GM23338 (cell line): ENCODE results near the gene ALS2.

Source experiments
- EZH2 ChIP-seq: fragments of 200-600 bp; sonication (generic); IDR thresholded peaks from one replicate; pipeline ENCODE4 v1.8.0; 2017; ENCODE audit warnings: antibody characterized with exemption, mild to moderate bottlenecking, low read depth; ENCODE audit not compliant: unreplicated experiment
- JUNB ChIP-seq: IDR thresholded peaks from one replicate; pipeline ENCODE4 v1.6.1; 2016; ENCODE audit warnings: antibody characterized with exemption; ENCODE audit not compliant: unreplicated experiment
- TF ChIP-seq, protein P1 (sequence below): IDR thresholded peaks from 2 replicates; pipeline ENCODE4 v1.6.1; 2016; ENCODE audit warnings: antibody characterized with exemption
- TF ChIP-seq, protein P2 (sequence below), 2 experiments: fragments of 200-600 bp in 1 of 2; sonication (generic) in 1 of 2; conservative IDR thresholded peaks; 2 replicates each; pipeline versions ENCODE4 v1.5.1 to v1.6.1; 2016 to 2017; ENCODE audit warnings: antibody characterized with exemption in 2 of 2, low read depth in 2 of 2, mild to moderate bottlenecking in 2 of 2, moderate library complexity in 1 of 2

DNA sequence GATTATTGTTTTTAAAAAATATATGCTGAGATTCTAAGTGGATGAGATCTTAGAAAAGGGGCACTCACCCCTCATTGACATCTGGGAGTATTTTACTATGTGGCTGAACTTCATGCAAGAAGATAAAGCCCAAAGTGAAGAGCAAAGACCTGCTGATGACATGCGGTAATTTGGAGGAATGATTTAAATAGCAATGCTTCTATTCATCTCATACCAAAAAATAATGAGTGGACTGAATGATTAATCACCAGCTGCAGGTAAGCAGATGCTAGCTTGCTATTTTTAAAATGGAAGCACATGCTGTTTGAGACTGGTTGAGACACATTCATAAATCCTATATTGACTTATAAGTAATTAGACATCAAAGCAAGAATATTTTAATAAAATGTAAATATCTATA, 12.9 kb upstream of the ALS2 start:
- no peak for TF ChIP-seq EZH2
- TF ChIP-seq, protein P1, sequence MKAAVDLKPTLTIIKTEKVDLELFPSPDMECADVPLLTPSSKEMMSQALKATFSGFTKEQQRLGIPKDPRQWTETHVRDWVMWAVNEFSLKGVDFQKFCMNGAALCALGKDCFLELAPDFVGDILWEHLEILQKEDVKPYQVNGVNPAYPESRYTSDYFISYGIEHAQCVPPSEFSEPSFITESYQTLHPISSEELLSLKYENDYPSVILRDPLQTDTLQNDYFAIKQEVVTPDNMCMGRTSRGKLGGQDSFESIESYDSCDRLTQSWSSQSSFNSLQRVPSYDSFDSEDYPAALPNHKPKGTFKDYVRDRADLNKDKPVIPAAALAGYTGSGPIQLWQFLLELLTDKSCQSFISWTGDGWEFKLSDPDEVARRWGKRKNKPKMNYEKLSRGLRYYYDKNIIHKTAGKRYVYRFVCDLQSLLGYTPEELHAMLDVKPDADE, result no peak
- TF ChIP-seq, protein P2, sequence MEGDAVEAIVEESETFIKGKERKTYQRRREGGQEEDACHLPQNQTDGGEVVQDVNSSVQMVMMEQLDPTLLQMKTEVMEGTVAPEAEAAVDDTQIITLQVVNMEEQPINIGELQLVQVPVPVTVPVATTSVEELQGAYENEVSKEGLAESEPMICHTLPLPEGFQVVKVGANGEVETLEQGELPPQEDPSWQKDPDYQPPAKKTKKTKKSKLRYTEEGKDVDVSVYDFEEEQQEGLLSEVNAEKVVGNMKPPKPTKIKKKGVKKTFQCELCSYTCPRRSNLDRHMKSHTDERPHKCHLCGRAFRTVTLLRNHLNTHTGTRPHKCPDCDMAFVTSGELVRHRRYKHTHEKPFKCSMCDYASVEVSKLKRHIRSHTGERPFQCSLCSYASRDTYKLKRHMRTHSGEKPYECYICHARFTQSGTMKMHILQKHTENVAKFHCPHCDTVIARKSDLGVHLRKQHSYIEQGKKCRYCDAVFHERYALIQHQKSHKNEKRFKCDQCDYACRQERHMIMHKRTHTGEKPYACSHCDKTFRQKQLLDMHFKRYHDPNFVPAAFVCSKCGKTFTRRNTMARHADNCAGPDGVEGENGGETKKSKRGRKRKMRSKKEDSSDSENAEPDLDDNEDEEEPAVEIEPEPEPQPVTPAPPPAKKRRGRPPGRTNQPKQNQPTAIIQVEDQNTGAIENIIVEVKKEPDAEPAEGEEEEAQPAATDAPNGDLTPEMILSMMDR (conservative IDR thresholded peaks at IDR 0.05; ENCODE audit: low read depth in 2 of 2), result no peak
- TF ChIP-seq JUNB, result no peak
